GM19468 (cell line): ENCODE measurements around the gene KLHL3.
"Not testable (repeated sequence)": the region's sequence is repeated elsewhere in the genome, so short reads cannot be mapped to it uniquely, and the experiment has no call there.

Experiments used
- ATAC-seq: cut with Tn5 transposase; IDR thresholded peaks from one replicate; pipeline ENCODE4 v1.9.1; 2021; ENCODE audit warnings: mild to moderate bottlenecking, moderate library complexity, moderate number of reproducible peaks; ENCODE audit not compliant: unreplicated experiment; ENCODE audit errors: extremely low read depth

The KLHL3 gene

DNA sequence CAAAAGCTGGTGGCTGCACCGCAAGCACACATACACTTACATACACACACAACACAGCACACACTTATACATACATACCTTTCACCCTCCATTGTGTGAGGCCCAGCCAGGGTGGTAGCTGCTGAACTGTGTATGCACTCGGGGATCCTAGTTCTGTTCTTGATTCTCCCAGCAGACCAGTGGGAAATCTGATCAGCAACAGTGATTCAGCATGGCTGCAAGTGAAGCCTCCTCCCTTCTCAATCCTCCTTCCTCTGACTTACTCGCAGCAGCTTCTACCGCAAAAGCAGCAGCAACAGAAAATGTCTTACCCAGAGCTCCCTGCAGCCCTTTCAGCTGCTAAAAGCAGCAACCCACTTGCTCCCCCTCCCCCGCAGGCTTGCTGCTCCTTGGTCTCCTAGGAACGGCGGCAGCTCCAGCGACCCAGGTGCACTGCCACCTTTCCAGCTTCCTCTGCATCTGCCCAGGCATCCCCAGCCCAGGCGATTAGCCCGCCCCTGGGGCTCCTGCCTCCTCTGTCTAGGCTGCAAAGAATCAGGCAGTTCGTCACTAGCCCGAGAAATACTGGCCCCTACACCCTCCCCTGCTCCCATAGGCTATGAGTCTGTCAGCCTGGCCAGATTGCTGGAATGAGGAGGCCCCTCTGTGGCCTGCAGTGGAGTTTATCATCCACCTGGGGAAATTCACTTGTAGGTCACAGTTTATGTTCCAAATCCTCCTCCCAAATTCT is at the start of gene KLHL3:
KLHL3 (minus strand) TSS at position 535 of the 730 bp plus-strand sequence; CDS start at position 92, 443 bp downstream.
- ATAC-seq, result peak; percentile 23

GRCh38 chr5:137782984-137783536 is 47.2 kb upstream of the KLHL3 start:
- no peak for ATAC-seq

GRCh38 chr5:137782055-137782454 is 46.2 kb upstream of the KLHL3 start:
- no peak for ATAC-seq

- no peak for ATAC-seq
Observed at GRCh38 chr5:137778772-137779564, 43.1 kb upstream of the KLHL3 start.

DNA sequence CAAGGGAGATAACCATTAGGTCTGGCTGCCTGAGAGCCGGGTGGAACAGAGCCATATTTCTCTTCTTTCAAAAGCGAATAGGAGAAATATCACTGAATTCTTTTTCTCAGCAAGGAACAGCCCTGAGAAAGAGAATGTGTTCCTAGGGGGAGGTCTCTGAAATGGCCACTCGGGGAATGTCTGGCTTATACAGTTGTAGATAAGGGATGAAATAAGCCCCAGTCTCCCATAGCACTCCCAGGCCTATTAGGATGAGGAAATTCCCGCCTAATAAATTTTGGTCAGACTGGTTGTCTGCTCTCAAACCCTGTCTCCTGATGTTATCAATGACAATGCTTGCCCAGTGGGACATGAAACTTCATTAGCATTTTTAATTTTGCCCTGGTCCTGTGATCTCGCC is 32.0 kb upstream of the KLHL3 start:
- not testable (repeated sequence) for ATAC-seq

GRCh38 chr5:137761566-137761965 is 25.7 kb upstream of the KLHL3 start:
- ATAC-seq, result no peak

GRCh38 chr5:137760719-137761516 is 25.0 kb upstream of the KLHL3 start:
- no peak for ATAC-seq

DNA sequence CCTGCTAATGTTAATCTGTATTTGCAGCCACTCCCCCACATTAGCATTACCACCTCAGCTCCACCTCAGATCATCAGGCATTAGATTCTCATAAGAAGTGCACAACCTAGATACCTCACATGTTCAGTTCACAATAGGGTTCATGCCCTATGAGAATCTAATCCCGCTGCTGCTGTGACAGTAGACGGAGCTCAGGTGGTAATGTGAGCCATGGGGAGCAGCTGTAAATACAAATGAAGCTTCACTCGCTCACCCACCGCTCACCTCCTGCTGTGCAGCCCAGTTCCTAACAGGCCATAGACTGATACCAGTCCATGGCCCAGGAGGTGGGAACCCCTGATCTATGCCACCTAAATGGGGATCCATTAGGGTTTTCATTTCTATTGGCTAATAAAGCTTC is 24.4 kb upstream of the KLHL3 start:
- ATAC-seq, result no peak

DNA sequence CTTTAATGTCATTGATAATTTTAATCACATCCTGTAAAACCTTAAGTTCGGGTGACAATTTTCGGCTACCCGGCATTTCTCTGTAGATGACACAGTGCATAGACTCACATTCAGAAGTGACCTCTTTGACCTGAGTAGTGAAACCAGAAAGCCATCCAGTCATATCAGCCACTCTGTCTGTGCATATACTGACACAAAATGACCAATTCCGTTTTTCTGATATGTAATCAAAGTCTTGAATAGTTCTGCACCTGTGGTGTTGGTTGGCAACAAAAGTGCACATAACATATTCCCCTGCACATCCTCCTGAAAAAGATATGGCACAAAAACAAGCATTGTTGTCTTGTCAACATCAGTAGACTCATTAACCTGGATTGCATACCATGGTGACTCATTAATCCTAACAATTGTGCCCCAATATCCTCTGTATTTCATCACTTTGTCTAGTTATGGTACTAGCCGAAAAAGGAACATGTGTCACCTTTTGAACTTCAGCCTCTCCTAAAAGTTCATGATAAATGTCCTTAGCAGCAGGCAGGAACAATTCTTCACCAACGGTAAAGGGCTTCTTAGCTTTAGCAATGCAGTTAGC is 22.9 kb upstream of the KLHL3 start:
- ATAC-seq, result no peak

DNA sequence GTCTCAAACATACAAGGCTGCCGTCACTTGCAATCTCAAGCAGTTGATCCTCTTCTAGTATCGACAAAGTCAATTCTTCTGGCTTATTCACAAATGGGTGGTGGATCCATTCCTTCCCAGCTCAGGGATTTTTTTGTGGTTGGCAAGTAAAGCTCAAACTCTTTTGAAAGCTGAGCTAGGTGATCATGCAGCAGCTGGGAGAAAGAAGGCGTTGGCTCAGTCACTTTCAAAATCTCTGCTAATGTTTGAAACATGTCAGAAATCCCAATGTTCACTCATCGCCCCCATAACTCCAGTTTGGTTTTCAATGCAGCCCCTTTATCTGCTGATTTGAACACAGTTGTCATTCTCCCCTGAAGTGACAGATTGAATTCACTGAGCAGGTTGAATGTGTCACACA is 22.2 kb upstream of the KLHL3 start:
- no peak for ATAC-seq

GRCh38 chr5:137757634-137758033 is 21.7 kb upstream of the KLHL3 start:
- ATAC-seq, result no peak

DNA sequence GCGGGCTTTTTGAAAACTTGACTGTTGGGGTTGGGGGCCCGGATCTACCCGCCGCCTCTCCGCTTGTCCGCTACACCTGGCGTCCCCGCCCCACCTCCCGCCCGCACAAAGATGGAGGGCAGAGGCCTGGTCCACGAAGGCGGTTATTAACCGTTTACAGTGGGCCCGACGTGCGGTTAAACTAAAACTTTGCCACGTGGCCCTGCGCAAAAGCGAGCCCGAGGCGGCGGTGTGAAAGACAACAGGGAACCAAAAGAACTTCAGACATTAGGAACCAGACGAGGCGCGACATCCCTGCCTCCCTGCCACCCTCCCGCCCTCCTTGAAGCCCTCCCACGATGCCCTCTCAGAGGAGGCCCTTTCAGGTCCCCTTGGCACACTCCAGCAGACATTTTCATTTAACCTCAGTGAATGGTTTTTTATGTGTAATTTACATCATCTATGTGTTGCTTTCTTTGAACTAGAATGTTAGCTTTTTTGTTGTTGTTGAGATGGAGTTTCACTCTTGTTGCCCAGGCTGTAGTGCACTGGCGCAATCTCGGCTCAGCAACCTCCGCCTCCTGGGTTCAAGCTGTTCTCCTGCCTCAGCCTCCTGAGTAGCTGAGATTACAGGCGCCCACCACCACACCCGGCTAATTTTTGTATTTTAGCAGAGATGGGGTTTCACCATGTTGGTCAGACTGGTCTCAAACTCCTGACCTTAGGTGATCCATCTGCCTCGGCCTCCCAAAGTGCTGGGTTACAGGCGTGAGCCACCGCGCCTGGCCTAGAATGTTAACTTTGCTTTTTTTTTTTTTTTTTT is 19.3 kb upstream of the KLHL3 start:
- no peak for ATAC-seq

- ATAC-seq, result peak; percentile 73
Observed at GRCh38 chr5:137754188-137754960, 18.5 kb upstream of the KLHL3 start, which contains the start of gene HNRNPA0. HNRNPA0 (minus strand) TSS chr5:137754363; CDS start chr5:137754066, 297 bp downstream.

DNA sequence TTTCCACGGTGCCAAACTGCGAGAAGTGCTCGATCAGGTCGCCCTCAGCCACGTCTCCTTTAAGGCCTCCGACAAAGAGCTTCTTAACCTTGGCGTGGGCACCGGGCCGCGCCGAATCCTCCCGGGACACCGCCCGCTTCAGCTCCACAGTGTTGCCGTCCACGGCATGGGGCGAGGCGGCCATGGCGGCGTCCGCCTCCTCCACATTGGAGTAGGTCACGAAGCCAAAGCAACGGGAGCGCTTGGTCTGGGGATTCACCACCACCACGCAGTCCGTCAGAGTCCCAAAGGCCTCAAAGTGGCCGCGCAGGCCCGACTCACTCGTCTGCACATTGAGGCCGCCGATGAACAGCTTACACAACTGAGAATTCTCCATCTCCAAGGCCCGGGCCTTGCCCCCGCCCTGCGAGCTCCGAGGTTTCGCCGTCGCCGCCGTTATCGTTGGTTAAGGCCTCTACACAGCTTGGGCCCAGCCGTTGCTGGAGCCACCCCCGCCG is 17.9 kb upstream of the KLHL3 start:
- no peak for ATAC-seq

DNA sequence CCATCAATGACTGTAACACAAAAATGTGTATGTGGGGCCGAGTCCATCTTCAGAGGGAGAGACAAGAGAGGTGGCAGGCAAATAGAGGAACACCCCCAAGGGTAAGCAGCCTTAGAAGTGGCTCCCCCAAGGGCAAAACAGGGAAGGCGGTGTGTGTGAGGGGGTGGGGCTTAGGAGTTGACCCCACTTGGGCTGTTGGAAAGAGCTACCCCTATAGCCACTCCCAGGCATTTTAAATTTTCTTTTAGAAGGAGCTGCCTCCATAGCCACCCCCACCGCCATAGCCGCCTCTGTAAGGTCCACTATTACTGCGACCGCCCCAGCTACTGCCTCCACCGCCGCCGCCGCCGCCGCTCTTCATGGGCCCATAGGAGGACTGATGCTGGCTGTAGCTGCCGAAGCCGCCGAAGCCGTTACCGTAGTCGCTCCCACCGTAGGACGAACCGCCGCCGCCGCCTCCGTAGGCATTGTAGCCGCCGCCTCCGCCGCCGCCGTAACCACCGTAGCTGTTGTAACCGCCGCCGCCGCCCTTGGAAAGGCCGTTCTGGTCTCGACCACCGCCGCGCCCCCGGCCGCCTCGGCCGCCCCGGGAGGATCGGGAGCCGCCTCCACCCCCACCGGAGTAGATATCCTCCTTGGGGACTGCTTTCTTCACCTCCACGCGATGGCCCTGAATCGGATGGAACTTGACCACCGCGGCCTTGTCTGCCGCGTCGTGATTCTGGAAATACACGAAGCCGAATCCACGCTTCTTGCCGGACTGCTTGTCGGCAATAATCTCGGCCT is 17.2 kb upstream of the KLHL3 start:
- ATAC-seq, result no peak

DNA sequence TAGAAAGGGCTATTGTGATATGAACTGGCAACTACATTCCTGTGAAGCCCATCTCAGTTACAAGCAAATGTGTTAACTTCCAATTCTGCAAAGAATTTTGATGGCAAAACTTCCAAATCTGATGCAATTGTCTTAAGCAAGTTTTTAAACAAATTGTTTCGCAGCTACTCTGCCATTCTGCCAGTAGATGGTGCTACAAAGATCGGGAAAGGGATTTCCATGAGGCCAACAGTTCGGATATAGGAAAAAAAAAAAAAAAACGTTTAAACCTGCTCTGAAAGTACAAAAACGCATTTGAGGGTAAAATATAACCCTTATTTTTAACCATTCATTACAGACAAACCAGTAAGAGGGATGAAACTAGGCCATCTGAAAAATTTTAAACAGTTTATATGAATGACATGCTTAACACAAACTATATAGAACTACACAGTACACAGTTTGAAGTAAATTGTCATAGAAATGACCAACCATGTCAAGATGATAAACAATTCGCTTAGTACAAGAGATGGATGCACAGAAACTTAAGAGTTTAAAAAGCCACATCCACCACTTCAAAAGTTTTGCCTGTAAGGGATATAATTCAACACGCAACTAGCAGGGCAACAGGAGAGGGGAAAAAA is 16.1 kb upstream of the KLHL3 start:
- ATAC-seq, result no peak

GRCh38 chr5:137750436-137750835 is 14.5 kb upstream of the KLHL3 start:
- ATAC-seq, result no peak
